Measurements from ENCODE around the gene SH3BP5. TPM values are rescaled to one million over a fixed set of nuclear protein-coding genes. Genes with fewer than 3 reads are reported as not detected.
A peak's percentile ranks its signal among the peaks of the same experiment; 100 is the strongest.

SH3BP5 gene
- total RNA-seq, 1 experiment from 2014 or later: 13.9 TPM

DNA sequence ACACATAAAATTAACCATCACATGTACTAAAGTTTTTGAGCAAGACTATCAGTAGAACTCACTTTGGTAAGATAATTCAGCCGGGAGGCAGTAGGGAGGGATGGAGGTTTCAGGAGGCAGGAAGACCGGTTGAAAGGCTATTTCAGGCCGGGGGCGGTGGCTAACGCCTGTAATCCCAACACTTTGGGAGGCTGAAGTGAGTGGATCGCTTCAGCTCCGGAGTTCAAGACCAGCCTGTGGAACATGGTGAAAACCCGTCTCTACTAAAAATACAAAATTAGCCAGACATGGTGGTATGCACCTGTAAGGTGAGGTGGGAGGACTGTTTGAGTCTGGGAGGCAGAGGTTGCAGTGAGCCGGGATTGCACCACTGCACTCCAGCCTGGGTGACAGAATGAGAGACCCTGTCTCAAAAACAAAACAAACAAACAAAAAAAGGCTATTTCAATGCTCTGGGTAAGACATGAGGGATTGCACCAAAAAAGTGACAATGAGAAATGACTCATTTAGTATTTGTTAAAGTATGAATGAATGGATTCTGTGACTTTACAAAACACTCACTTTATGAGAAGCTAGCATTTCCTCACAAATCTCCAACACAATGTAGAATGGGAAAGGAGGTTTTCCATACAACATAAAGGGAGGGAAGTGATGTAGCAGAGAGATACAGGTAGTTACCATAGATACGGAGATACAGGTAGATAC, 43.9 kb downstream of the SH3BP5 start:
- H3K9me2 ChIP-seq (ENCODE audit: insufficient read depth): no peaks in the 10 kb centered on the region
- TF ChIP-seq, protein P1, sequence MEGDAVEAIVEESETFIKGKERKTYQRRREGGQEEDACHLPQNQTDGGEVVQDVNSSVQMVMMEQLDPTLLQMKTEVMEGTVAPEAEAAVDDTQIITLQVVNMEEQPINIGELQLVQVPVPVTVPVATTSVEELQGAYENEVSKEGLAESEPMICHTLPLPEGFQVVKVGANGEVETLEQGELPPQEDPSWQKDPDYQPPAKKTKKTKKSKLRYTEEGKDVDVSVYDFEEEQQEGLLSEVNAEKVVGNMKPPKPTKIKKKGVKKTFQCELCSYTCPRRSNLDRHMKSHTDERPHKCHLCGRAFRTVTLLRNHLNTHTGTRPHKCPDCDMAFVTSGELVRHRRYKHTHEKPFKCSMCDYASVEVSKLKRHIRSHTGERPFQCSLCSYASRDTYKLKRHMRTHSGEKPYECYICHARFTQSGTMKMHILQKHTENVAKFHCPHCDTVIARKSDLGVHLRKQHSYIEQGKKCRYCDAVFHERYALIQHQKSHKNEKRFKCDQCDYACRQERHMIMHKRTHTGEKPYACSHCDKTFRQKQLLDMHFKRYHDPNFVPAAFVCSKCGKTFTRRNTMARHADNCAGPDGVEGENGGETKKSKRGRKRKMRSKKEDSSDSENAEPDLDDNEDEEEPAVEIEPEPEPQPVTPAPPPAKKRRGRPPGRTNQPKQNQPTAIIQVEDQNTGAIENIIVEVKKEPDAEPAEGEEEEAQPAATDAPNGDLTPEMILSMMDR (IDR thresholded peaks at IDR 0.05 in 2 of 3, conservative IDR thresholded peaks at IDR 0.05 in 1 of 3; ENCODE audit: borderline replicate concordance in 1 of 3, insufficient read depth in 1 of 3, low read depth in 2 of 3, low read length in 2 of 3): no peak
- no peak for TF ChIP-seq ZNF274 (IDR thresholded peaks at IDR 0.05; ENCODE audit: low read depth, low read length)
- RAD21 ChIA-PET (ENCODE audit: low non-redundant PET in 1 of 2, low total read pairs in 2 of 2, uncharacterized antibody in 2 of 2, unreplicated experiment in 2 of 2): no interaction called here
- H3K36me3 ChIP-seq (ENCODE audit: control insufficient read depth in 1 of 2, insufficient read depth in 2 of 2, low read length in 2 of 2): no peaks in the 10 kb centered on the region
- CTCF ChIA-PET: interaction anchor here (0.9 kb wide), 1 partner anchor 84 kb away, joined by 3 read pairs; no protein-coding TSS in a partner anchor
- no peak overlapping the region for H2AFZ ChIP-seq (ENCODE audit: low read depth, low read length, poor library complexity, severe bottlenecking)
- no peak overlapping the region for H3K4me3 ChIP-seq (replicated peaks in 1 of 2; ENCODE audit: low read depth in 1 of 2, low read length in 2 of 2)
- H3K4me2 ChIP-seq (ENCODE audit: low read length): no peak overlapping the region
- H3K9ac ChIP-seq (ENCODE audit: low read length): no peak overlapping the region
- DNase-seq (ENCODE audit: low read depth, low spot score): no peak
- H3K4me1 ChIP-seq (ENCODE audit: control insufficient read depth in 1 of 2, insufficient read depth in 2 of 2, low read length in 2 of 2): peaks cover 5 to 11% of the 10 kb centered on the region in 2 experiments; a peak in 2 of 4 replicates
- intact Hi-C loops (cut with micrococcal nuclease): no loop called here
- no peaks in the 10 kb centered on the region for H3K27me3 ChIP-seq (ENCODE audit: insufficient read depth, low read length)
- ATAC-seq: no peak
- no TSS peak for BruUV-seq (replicated peaks)
- POLR2A ChIA-PET: no interaction called here
- H4K20me1 ChIP-seq (ENCODE audit: insufficient read depth): no peaks in the 10 kb centered on the region
- 0 out of 2 replicates have a peak, but pooled peaks cover 3% of the 10 kb centered on the region for H3K79me2 ChIP-seq (ENCODE audit: insufficient read depth, low read length)
- no peak overlapping the region for H3K27ac ChIP-seq (ENCODE audit: low read depth, low read length)
- no peaks in the 10 kb centered on the region for H3K9me3 ChIP-seq (ENCODE audit: control insufficient read depth in 1 of 2, insufficient read depth in 1 of 2, low read depth in 1 of 2, low read length in 2 of 2)

DNA sequence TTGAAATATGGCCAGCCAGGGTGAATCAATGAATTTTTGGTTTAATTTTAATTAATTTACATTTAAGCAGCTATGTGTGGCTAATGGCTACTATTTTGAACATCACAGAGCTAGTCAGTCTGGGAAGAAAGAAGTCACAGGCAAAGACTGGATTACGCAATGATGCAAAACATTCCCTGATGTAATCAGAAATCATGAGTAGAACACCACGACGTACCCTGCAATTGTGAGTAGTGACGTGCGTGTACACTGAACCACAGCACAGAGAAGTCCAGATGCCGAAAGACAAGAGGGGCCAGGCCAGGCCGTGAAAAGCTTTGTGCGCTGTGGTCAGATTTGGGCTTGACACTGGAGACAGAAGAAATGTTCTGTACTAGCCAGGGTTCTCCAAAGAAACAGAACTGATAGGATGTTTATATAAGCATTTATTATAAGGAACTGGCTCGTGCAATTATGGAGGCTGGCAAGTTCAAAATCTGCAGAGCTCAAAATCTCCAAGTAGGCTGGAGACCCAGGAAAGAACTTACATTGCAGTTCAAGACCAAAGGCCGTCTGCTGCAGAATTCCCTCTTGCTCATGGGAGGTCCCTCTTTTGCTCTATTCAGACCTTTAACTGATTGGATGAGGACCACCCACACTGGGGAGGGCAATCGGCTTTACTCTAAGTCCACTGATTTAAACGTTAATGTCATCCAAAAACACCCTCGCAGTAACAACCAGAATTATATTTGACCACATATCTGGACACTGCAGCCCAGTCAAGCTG, 44.6 kb downstream of the SH3BP5 start:
- ATAC-seq: no peak
- H4K20me1 ChIP-seq (ENCODE audit: insufficient read depth): no peaks in the 10 kb centered on the region
- ChIA-PET CTCF (interaction anchor here (0.9 to 1.4 kb wide), 2 partner anchors 20 to 84 kb away, joined by 3 to 4 read pairs; no protein-coding TSS in a partner anchor), RAD21 (ENCODE audit: low non-redundant PET in 1 of 2, low total read pairs in 2 of 2, uncharacterized antibody in 2 of 2, unreplicated experiment in 2 of 2) (no interaction called here), POLR2A (no interaction called here)
- H3K9me2 ChIP-seq (ENCODE audit: insufficient read depth): no peaks in the 10 kb centered on the region
- no peaks in the 10 kb centered on the region for H3K9me3 ChIP-seq (ENCODE audit: control insufficient read depth in 1 of 2, insufficient read depth in 1 of 2, low read depth in 1 of 2, low read length in 2 of 2)
- H3K9ac ChIP-seq (ENCODE audit: low read length): no peak overlapping the region
- TF ChIP-seq, protein P2, sequence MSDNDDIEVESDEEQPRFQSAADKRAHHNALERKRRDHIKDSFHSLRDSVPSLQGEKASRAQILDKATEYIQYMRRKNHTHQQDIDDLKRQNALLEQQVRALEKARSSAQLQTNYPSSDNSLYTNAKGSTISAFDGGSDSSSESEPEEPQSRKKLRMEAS (IDR thresholded peaks at IDR 0.05): no peak
- TF ChIP-seq EGR1 (IDR thresholded peaks at IDR 0.05; ENCODE audit: low read depth): no peak
- TF ChIP-seq CEBPB (IDR thresholded peaks at IDR 0.05; ENCODE audit: low read depth): peak; percentile 59; the same call in 1 of the 2 replicates
- H2AFZ ChIP-seq (ENCODE audit: low read depth, low read length, poor library complexity, severe bottlenecking): no peak overlapping the region
- BruUV-seq (replicated peaks): no TSS peak
- H3K79me2 ChIP-seq (ENCODE audit: insufficient read depth, low read length): 0 out of 2 replicates have a peak, but pooled peaks cover 3% of the 10 kb centered on the region
- no peaks in the 10 kb centered on the region for H3K36me3 ChIP-seq (ENCODE audit: control insufficient read depth in 1 of 2, insufficient read depth in 2 of 2, low read length in 2 of 2)
- no peak overlapping the region for H3K4me2 ChIP-seq (ENCODE audit: low read length)
- H3K4me3 ChIP-seq (replicated peaks in 1 of 2; ENCODE audit: low read depth in 1 of 2, low read length in 2 of 2): no peak overlapping the region
- H3K27ac ChIP-seq (ENCODE audit: low read depth, low read length): no peak overlapping the region
- DNase-seq (ENCODE audit: low read depth, low spot score): no peak
- intact Hi-C loops (cut with micrococcal nuclease): no loop called here
- H3K27me3 ChIP-seq (ENCODE audit: insufficient read depth, low read length): no peaks in the 10 kb centered on the region
- peaks cover 5 to 11% of the 10 kb centered on the region in 2 experiments; a peak in 2 of 4 replicates for H3K4me1 ChIP-seq (ENCODE audit: control insufficient read depth in 1 of 2, insufficient read depth in 2 of 2, low read length in 2 of 2)
